Measurements from ENCODE around the gene AKT3. TPM values are rescaled to one million over a fixed set of nuclear protein-coding genes. Genes with fewer than 3 reads are reported as not detected.

The AKT3 gene
- total RNA-seq, 2 experiments from 2014 or later, result 80.4 to 88.5 TPM

GRCh38 chr1:243505986-243506689 lies 343.9 kb downstream of the AKT3 start:
- TF ChIP-seq CTCF (IDR thresholded peaks at IDR 0.05), result no peak
- no peak overlapping the region for H3K4me3 ChIP-seq (ENCODE audit: low read length)
- Mint-ChIP-seq H3K36me3 (ENCODE audit: low read depth) (peaks cover 75% of the 10 kb centered on the region), H3K27ac (peak overlapping the region; percentile 91), H3K4me1 (ENCODE audit: low read depth) (peaks cover 36% of the 10 kb centered on the region), H3K9me3 (no peaks in the 10 kb centered on the region), H3K4me3 (no peak overlapping the region), H3K27me3 (no peaks in the 10 kb centered on the region)
- POLR2A ChIA-PET, result interaction anchor here (1.0 kb wide), 1 partner anchor 11 kb away, joined by 3 read pairs; no protein-coding TSS in a partner anchor
- peaks cover 29% of the 10 kb centered on the region for H3K36me3 ChIP-seq (ENCODE audit: insufficient read depth, low read length)
- CTCF ChIA-PET, result no interaction called here
- DNase-seq, result no peak
- intact Hi-C loops (cut with DNase I, micrococcal nuclease), result no loop called here
- H3K27me3 ChIP-seq (ENCODE audit: control insufficient read depth in 1 of 2, insufficient read depth in 2 of 2, low read length in 2 of 2), result no peaks in the 10 kb centered on the region
- no peak overlapping the region for H3K27ac ChIP-seq (ENCODE audit: low read depth in 1 of 2, low read length in 2 of 2)
- H3K9me3 ChIP-seq (ENCODE audit: control insufficient read depth in 1 of 2, insufficient read depth in 1 of 2, low read length in 2 of 2), result no peaks in the 10 kb centered on the region
- no peak for ATAC-seq (ENCODE audit: poor library complexity)
- H3K4me1 ChIP-seq (ENCODE audit: insufficient read depth, low read length), result peaks cover 15% of the 10 kb centered on the region

- Histone ChIP-seq H3K36me3 (ENCODE audit: insufficient read depth, low read length) (peaks cover 17% of the 10 kb centered on the region), H3K27ac (ENCODE audit: low read depth in 1 of 2, low read length in 2 of 2) (no peak overlapping the region), H3K27me3 (ENCODE audit: control insufficient read depth in 1 of 2, insufficient read depth in 2 of 2, low read length in 2 of 2) (no peaks in the 10 kb centered on the region), H3K9me3 (ENCODE audit: control insufficient read depth in 1 of 2, insufficient read depth in 1 of 2, low read length in 2 of 2) (no peaks in the 10 kb centered on the region), H3K4me3 (ENCODE audit: low read length) (no peak overlapping the region), H3K4me1 (ENCODE audit: insufficient read depth, low read length) (peaks cover 1% of the 10 kb centered on the region)
- peaks cover 69% of the 10 kb centered on the region for H3K36me3 Mint-ChIP-seq (ENCODE audit: low read depth)
- TF ChIP-seq CTCF (IDR thresholded peaks at IDR 0.05), result no peak
- no peaks in the 10 kb centered on the region for H3K27me3 Mint-ChIP-seq
- H3K4me1 Mint-ChIP-seq (ENCODE audit: low read depth), result peaks cover 10% of the 10 kb centered on the region
- no peak overlapping the region for H3K4me3 Mint-ChIP-seq
- ChIA-PET POLR2A (no interaction called here), CTCF (no interaction called here)
- no peak overlapping the region for H3K27ac Mint-ChIP-seq
- intact Hi-C loops (cut with DNase I, micrococcal nuclease), result no loop called here
- ATAC-seq (ENCODE audit: poor library complexity), result no peak
- no peaks in the 10 kb centered on the region for H3K9me3 Mint-ChIP-seq
- DNase-seq, result no peak
These were observed 346.9 kb downstream of the AKT3 start for GRCh38 chr1:243503155-243503554.

GRCh38 chr1:243501002-243501401 lies 349.0 kb downstream of the AKT3 start:
- no peak for ATAC-seq (ENCODE audit: poor library complexity)
- peaks cover 9% of the 10 kb centered on the region for H3K36me3 ChIP-seq (ENCODE audit: insufficient read depth, low read length)
- H3K4me3 ChIP-seq (ENCODE audit: low read length), result no peak overlapping the region
- H3K27ac ChIP-seq (ENCODE audit: low read depth in 1 of 2, low read length in 2 of 2), result no peak overlapping the region
- peaks cover 6% of the 10 kb centered on the region for H3K4me1 ChIP-seq (ENCODE audit: insufficient read depth, low read length)
- intact Hi-C loops (cut with DNase I, micrococcal nuclease), result no loop called here
- H3K27me3 ChIP-seq (ENCODE audit: control insufficient read depth in 1 of 2, insufficient read depth in 2 of 2, low read length in 2 of 2), result no peaks in the 10 kb centered on the region
- Mint-ChIP-seq H3K9me3 (no peaks in the 10 kb centered on the region), H3K27ac (no peak overlapping the region), H3K27me3 (no peaks in the 10 kb centered on the region), H3K36me3 (ENCODE audit: low read depth) (peaks cover 64% of the 10 kb centered on the region), H3K4me3 (no peak overlapping the region), H3K4me1 (ENCODE audit: low read depth) (no peaks in the 10 kb centered on the region)
- POLR2A ChIA-PET, result no interaction called here
- TF ChIP-seq CTCF (IDR thresholded peaks at IDR 0.05), result no peak
- H3K9me3 ChIP-seq (ENCODE audit: control insufficient read depth in 1 of 2, insufficient read depth in 1 of 2, low read length in 2 of 2), result peaks cover 0 to 5% of the 10 kb centered on the region in 2 experiments
- no peak for DNase-seq
- CTCF ChIA-PET, result no interaction called here
